SK-N-SH treated with all-trans-retinoic acid at 6 μM for 48 hours (cell line): ENCODE results near the gene TNFRSF25.
"Not testable (repeated sequence)": the region's sequence is repeated elsewhere in the genome, so short reads cannot be mapped to it uniquely, and the experiment has no call there.

Source experiments
- ATAC-seq: fragments of 200-7000 bp; cut with Tn5 transposase; 3 replicates; pipeline ENCODE4 v1.9.1; 2020; ENCODE audit warnings: mild to moderate bottlenecking, moderate library complexity
- ARNTL ChIP-seq: fragments of 450-650 bp; formaldehyde crosslinking; IDR thresholded peaks from 2 replicates; pipeline ENCODE4 v1.5.0; 2020; ENCODE audit warnings: low read depth, mild to moderate bottlenecking, moderate library complexity, borderline replicate concordance
- BACH2 ChIP-seq: fragments of 250-450 bp; sonication (Bioruptor Pico); IDR thresholded peaks from 2 replicates; pipeline ENCODE4 v1.9.0; 2021; ENCODE audit warnings: mild to moderate bottlenecking, borderline replicate concordance
- CREB5 ChIP-seq: fragments of 250-450 bp; sonication (Bioruptor Pico); IDR thresholded peaks from 2 replicates; pipeline ENCODE4 v1.5.1; 2020; ENCODE audit warnings: low read depth, mild to moderate bottlenecking, moderate library complexity
- OSR1 ChIP-seq: fragments of 250-450 bp; sonication (Bioruptor Pico); IDR thresholded peaks from 2 replicates; pipeline ENCODE4 v1.8.0; 2022; ENCODE audit warnings: moderate library complexity, mild to moderate bottlenecking, inconsistent platforms
- PATZ1 ChIP-seq: fragments of 250-450 bp; sonication (Bioruptor Pico); IDR thresholded peaks from 2 replicates; pipeline ENCODE4 v1.8.0; 2020; ENCODE audit warnings: mild to moderate bottlenecking, moderate library complexity, borderline replicate concordance
- POU6F1 ChIP-seq: fragments of 250-450 bp; sonication (Bioruptor Pico); IDR thresholded peaks from 2 replicates; pipeline ENCODE4 v1.8.0; 2021; ENCODE audit warnings: low read depth, mild to moderate bottlenecking, moderate library complexity, borderline replicate concordance
- PPARA ChIP-seq: fragments of 250-450 bp; sonication (Bioruptor Pico); IDR thresholded peaks from 2 replicates; pipeline ENCODE4 v1.5.0; 2020; ENCODE audit warnings: mild to moderate bottlenecking, borderline replicate concordance
- RARB ChIP-seq: fragments of 250-450 bp; sonication (Bioruptor Pico); IDR thresholded peaks from 2 replicates; pipeline ENCODE4 v1.8.0; 2021; ENCODE audit warnings: mild to moderate bottlenecking, moderate library complexity
- TCF4 ChIP-seq: fragments of 250-450 bp; sonication (Bioruptor Pico); IDR thresholded peaks from 2 replicates; pipeline ENCODE4 v1.8.0; 2021; ENCODE audit warnings: mild to moderate bottlenecking, moderate library complexity, borderline replicate concordance
- ZFP3 ChIP-seq: fragments of 250-450 bp; sonication (Bioruptor Pico); IDR thresholded peaks from 2 replicates; pipeline ENCODE4 v1.5.0; 2020; ENCODE audit warnings: mild to moderate bottlenecking, moderate library complexity
- ZFP30 ChIP-seq: fragments of 450-650 bp; formaldehyde crosslinking; IDR thresholded peaks from 2 replicates; pipeline ENCODE4 v1.5.0; 2022; ENCODE audit warnings: mild to moderate bottlenecking, moderate library complexity
- ZNF565 ChIP-seq: fragments of 450-650 bp; formaldehyde crosslinking; conservative IDR thresholded peaks from 2 replicates; pipeline ENCODE4 v1.5.0; 2020; ENCODE audit warnings: low read depth, mild to moderate bottlenecking, moderate library complexity
- ZNF70 ChIP-seq: fragments of 450-650 bp; formaldehyde crosslinking; IDR thresholded peaks from 2 replicates; pipeline ENCODE4 v1.5.0; 2020; ENCODE audit warnings: mild to moderate bottlenecking, moderate library complexity
- ZNF8 ChIP-seq: fragments of 450-650 bp; formaldehyde crosslinking; IDR thresholded peaks from 2 replicates; pipeline ENCODE4 v1.5.0; 2020; ENCODE audit warnings: mild to moderate bottlenecking, moderate library complexity
- TF ChIP-seq, protein P1 (sequence below): fragments of 250-450 bp; sonication (Bioruptor Pico); IDR thresholded peaks from 2 replicates; pipeline ENCODE4 v1.5.0; 2020; ENCODE audit warnings: mild to moderate bottlenecking, moderate library complexity

TNFRSF25 gene

DNA sequence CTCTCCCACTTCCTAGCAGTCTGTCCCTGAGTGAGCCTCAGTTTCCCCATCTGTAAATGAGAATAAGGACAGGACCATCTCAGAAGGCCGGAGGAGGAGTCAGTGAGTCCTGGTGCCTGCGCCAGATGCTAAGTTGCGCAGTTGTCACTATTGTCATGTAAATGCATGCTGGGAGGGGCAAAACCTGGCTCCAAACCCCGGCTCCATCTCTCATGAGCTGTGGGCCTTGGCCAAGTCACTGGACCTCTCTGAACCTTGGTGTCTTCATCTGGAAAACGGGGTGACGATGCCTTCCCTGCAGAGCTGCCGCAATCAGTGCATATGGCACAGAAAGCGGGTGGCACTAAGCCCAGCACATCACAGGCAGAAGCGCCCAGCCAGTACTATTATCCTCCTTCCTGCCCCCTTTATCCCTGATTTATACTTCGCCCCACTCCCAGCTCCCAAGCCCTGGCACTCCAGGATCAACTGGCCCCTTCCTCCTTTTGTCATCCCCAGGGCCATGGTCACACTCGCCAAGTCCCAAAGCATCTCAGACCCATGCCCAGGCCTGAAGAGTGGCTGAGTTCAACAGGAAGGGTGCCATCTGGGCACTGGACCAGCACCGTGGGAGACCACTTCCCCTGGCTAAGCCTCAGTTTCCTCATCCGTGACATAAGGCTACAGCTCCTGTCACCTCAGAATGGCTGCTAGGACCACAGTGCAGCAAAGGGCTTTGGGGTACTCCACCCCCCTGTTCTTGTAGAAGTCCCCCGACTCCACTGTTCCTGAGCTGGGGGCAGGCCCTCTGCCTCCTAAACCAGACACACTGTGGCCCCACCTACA is 29.8 kb upstream of the TNFRSF25 start:
- ATAC-seq: no peak
- no peak for TF ChIP-seq PPARA (CRISPR knock-in tag)
- no peak for TF ChIP-seq ZNF8 (CRISPR knock-in tag)
- TF ChIP-seq ZFP30 (CRISPR knock-in tag): no peak
- TF ChIP-seq, protein P1, sequence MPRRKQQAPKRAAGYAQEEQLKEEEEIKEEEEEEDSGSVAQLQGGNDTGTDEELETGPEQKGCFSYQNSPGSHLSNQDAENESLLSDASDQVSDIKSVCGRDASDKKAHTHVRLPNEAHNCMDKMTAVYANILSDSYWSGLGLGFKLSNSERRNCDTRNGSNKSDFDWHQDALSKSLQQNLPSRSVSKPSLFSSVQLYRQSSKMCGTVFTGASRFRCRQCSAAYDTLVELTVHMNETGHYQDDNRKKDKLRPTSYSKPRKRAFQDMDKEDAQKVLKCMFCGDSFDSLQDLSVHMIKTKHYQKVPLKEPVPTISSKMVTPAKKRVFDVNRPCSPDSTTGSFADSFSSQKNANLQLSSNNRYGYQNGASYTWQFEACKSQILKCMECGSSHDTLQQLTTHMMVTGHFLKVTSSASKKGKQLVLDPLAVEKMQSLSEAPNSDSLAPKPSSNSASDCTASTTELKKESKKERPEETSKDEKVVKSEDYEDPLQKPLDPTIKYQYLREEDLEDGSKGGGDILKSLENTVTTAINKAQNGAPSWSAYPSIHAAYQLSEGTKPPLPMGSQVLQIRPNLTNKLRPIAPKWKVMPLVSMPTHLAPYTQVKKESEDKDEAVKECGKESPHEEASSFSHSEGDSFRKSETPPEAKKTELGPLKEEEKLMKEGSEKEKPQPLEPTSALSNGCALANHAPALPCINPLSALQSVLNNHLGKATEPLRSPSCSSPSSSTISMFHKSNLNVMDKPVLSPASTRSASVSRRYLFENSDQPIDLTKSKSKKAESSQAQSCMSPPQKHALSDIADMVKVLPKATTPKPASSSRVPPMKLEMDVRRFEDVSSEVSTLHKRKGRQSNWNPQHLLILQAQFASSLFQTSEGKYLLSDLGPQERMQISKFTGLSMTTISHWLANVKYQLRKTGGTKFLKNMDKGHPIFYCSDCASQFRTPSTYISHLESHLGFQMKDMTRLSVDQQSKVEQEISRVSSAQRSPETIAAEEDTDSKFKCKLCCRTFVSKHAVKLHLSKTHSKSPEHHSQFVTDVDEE (CRISPR knock-in tag): no peak
- no peak for TF ChIP-seq CREB5 (CRISPR knock-in tag)
- no peak for TF ChIP-seq BACH2 (CRISPR knock-in tag)
- TF ChIP-seq ZNF70: no peak
- no peak for TF ChIP-seq ZFP3 (CRISPR knock-in tag)
- TF ChIP-seq OSR1 (CRISPR knock-in tag): no peak
- TF ChIP-seq ZNF565 (CRISPR knock-in tag): no peak
- no peak for TF ChIP-seq ARNTL (CRISPR knock-in tag)
- no peak for TF ChIP-seq PATZ1 (CRISPR knock-in tag)
- no peak for TF ChIP-seq RARB

DNA sequence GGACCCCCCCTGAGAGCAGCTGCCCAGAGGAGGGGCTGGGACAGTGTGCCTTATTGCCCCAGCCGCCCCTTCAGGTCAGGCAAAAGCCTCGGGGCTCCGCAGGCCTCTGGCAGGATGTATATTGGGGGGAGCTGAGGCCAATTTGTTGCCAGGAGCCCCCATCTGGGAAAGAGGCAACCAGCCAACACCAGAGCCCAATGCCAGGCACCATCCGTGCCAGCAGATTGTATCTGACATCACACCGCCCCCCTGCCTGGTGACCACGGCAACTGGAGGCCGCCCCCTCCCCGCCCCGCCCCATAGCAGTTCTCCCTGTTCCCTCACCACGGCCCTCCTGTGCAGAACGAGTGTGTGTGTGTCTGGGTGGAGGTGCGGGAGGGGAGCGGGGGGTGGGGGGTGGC is 29.1 kb upstream of the TNFRSF25 start:
- TF ChIP-seq ZFP30 (CRISPR knock-in tag) (no peak), PPARA (CRISPR knock-in tag) (no peak), ZNF70 (no peak), TCF4 (CRISPR knock-in tag) (no peak), ZFP3 (CRISPR knock-in tag) (no peak), CREB5 (CRISPR knock-in tag) (no peak)
- no peak for ATAC-seq

DNA sequence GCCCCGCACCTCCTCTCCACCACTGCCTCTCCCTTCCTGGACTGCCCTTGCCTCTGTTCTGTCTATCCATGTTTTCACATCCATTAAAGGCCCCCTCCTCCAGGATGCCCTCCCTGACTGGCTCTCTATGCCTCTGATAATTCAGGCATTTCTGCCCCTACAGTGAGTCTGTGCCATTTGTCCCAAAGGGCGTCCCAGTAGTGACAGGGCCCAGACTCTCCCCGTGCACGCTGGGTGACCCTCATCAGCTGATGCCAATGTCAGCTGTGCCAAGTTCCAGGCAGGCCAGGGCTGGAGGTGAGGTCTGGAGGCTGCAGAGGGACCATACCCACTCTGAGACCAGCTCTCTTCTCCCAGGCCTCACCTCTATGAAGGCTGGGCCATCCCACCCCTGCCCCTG is 28.7 kb upstream of the TNFRSF25 start:
- TF ChIP-seq RARB (no peak), ZNF70 (peak; percentile 78), ZNF565 (CRISPR knock-in tag) (no peak)
- ATAC-seq: no peak

DNA sequence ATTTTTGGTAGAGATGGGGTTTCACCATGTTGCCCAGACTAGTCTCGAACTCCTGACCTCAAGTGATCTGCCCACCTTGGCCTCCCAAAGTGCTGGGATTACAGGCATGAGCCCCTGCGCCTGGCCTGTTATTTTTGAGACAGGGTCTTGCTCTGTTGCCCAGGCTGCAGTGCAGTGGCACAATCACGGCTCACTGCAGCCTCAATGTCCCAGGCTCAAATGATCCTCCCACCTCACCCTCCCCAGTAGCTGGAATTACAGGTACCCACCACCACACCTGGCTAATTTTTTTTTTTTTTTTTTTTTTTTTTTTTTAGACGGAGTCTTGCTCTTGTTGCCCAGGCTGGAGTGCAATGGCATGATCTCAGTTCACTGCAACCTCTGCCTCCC is 27.9 kb upstream of the TNFRSF25 start:
- not testable (repeated sequence) for ATAC-seq

DNA sequence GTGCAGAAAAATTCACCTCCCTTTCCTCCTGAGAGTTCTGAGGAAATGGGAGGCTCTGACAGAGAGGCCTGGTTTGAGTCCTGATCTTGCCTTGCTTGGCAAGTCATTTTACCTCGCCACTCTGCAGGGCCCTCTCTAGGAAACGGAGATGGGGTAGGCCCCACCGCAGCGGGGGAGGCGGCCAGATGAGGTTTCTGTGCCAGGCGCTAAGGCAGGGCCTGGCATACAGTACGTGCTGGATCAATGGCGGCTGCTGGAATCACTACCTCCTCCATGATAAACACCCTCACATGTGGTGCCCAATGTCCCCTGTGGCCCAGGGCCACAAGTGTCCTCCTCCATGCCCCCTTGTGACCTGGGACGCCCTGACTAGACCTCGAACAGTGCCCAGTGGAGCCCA is 26.0 kb upstream of the TNFRSF25 start:
- TF ChIP-seq, protein P1 (CRISPR knock-in tag): no peak
- TF ChIP-seq ZFP3 (CRISPR knock-in tag): no peak
- no peak for TF ChIP-seq POU6F1 (CRISPR knock-in tag)
- no peak for TF ChIP-seq ARNTL (CRISPR knock-in tag)
- no peak for TF ChIP-seq PATZ1 (CRISPR knock-in tag)
- TF ChIP-seq, all 23 proteins: peak for 0
- ATAC-seq: no peak
